GM15510 (cell line): ENCODE data around the gene UBAC2.

Source experiments
- POLR2A ChIP-seq: IDR thresholded peaks from 3 replicates; pipeline ENCODE4 v1.6.1; 2011; ENCODE audit warnings: borderline replicate concordance; ENCODE audit not compliant: insufficient read length; ENCODE audit errors: extremely low read depth

UBAC2 gene

GRCh38 chr13:99200432-99201167 is at the start of gene UBAC2:
Gene UBAC2 (plus strand): TSS chr13:99200854. CDS start chr13:99200909, 55 bp downstream.
- TF ChIP-seq POLR2A: peak; percentile 91

GRCh38 chr13:99151516-99151915 is 49.1 kb upstream of the UBAC2 start:
- no peak for TF ChIP-seq POLR2A

GRCh38 chr13:99153219-99153618 is 47.4 kb upstream of the UBAC2 start:
- TF ChIP-seq POLR2A: no peak

- TF ChIP-seq POLR2A: no peak
Measured at GRCh38 chr13:99154064-99154463, 46.6 kb upstream of the UBAC2 start.

- TF ChIP-seq POLR2A: no peak
Measured at GRCh38 chr13:99155821-99156220, 44.8 kb upstream of the UBAC2 start.

- no peak for TF ChIP-seq POLR2A
Measured at GRCh38 chr13:99157046-99157445, 43.6 kb upstream of the UBAC2 start.

- TF ChIP-seq POLR2A: no peak
Measured at GRCh38 chr13:99158846-99159245, 41.8 kb upstream of the UBAC2 start.

- TF ChIP-seq POLR2A: no peak
Measured at GRCh38 chr13:99159331-99160061, 41.2 kb upstream of the UBAC2 start.

- no peak for TF ChIP-seq POLR2A
Measured at GRCh38 chr13:99160415-99160814, 40.2 kb upstream of the UBAC2 start.

- no peak for TF ChIP-seq POLR2A
Measured at GRCh38 chr13:99161512-99161911, 39.1 kb upstream of the UBAC2 start.

GRCh38 chr13:99162567-99163361 is 37.9 kb upstream of the UBAC2 start:
- no peak for TF ChIP-seq POLR2A

GRCh38 chr13:99164226-99164625 is 36.4 kb upstream of the UBAC2 start:
- TF ChIP-seq POLR2A: no peak

- TF ChIP-seq POLR2A: no peak
Measured at GRCh38 chr13:99165753-99166587, 34.7 kb upstream of the UBAC2 start.

- no peak for TF ChIP-seq POLR2A
Measured at GRCh38 chr13:99172951-99173350, 27.7 kb upstream of the UBAC2 start.
